NCI-H526 (cell line): Measurements from ENCODE around the gene OCA2.

ENCODE experiments used
- DNase-seq, 2 experiments: peaks; one replicate each; lab custom pipeline; 2025; lab: John Stamatoyannopoulos, UW

The OCA2 gene

GRCh38 chr15:28078191-28078719, 20.9 kb downstream of the OCA2 start:
- no peak for DNase-seq

GRCh38 chr15:28075573-28075972, 23.5 kb downstream of the OCA2 start:
- no peak for DNase-seq

DNA sequence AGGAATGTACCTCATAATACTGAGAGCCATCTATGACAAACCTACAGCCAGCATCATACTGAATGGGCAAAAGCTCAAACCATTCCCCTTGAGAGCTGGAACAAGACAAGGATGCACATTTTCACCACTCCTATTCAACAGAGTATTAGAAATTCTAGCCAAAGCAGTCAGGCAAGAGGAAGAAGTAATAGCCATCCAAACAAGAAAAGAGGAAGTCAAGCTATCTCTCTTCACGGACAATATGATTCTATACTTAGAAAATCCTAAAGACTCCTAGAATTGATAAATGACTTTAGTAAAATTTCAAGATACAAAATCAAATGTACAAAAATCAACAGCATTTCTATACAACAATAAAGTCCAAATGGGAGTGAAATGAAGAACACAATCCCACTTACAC, 30.2 kb downstream of the OCA2 start:
- no peak for DNase-seq

DNA sequence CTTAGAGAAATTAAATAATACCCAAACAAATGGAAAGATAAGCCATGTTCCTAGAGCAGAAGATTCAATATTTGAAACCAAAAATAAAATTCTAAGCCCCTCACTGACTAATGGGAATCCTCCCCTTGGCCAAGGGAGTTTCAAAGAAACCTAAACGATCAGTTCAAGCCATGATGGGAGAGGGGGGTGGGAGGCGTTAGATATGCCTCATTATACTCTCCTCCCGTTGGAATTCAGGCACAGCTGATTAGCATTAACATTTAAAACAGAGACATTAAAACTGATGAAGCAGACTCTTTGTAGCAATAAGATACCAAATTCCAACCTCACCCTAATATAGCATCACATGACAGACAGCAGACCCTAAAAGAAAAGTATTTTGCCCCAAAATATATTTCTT, 32.9 kb downstream of the OCA2 start:
- no peak for DNase-seq

DNA sequence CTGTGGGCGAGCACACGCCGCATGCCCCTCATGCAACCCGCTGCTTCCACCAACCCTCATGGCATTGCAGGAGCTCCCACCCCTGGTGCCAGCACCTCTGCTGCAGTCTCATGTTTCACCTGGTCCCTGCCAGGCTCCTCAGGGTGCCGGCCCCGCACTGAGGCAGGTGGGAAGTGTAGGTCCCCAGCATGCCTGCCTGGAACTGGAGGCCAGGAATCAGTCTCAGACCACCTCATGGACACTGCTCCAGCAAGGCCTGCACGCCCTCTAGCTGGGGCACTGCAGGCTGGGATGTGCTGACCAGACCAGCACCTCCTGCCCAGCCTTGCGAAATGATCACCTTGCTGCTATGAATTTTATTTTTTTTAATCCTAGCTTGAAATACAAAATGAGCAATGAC, 39.1 kb downstream of the OCA2 start:
- no peak for DNase-seq

- DNase-seq, result no peak
Measured at GRCh38 chr15:28058082-28058481, 41.0 kb downstream of the OCA2 start.

GRCh38 chr15:28051955-28052633, 47.0 kb downstream of the OCA2 start:
- DNase-seq, result no peak

DNA sequence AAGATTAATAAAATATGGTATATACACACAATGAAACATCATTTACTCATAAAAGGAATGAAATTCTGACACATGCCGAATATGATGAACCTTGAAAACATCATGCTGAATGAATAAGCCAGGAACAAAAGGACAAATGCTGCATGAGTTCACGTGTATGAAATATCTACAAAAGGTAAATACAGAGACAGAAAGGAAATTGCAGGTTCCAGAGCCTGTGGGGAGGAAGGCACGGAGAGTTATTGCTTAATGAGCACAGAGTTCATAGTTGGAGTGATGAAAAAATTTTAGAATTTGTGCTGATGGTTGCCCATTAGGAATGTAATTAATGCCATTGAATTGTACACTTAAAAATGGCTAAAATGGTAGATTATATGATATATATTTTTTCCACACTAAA, 49.5 kb downstream of the OCA2 start:
- DNase-seq, result no peak

DNA sequence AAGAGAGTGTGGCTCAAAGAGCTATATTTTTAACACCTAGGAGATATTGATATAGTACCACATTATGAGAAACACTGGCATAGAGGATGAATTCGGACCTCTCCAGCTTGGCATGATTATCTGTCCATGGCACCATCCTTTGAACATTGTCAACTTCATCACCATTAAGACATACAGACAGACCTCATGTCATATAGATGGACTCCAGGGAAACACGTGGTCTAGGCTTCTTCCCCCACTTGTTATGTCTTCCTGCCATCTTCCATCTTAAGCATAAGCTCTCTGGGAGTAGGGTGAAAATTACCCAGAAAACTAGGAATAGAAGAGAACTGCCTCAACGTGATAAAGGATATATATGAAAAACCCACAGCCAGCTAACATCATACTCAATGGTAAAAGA, 51.8 kb downstream of the OCA2 start:
- DNase-seq, result no peak

GRCh38 chr15:28044121-28044672, 54.9 kb downstream of the OCA2 start:
- DNase-seq, result no peak

DNA sequence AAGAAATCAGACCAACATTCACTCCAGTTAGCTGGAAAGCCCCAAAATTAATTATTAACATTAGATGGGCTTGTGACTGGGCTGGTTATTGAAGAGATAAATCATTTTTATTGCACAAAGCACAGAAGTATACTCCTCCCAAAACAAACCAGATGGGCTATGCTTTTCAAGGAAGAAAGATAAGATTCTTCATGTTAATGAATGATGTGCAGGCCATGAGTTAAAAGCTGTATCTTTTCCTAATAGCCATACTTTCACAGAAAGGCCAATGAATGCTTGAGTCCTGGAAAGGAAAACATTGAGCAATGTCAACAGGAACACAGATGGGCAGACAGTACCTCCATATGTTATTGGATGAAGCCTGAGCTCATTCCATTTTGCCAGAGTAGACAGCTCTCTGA, 55.4 kb downstream of the OCA2 start:
- no peak for DNase-seq

DNA sequence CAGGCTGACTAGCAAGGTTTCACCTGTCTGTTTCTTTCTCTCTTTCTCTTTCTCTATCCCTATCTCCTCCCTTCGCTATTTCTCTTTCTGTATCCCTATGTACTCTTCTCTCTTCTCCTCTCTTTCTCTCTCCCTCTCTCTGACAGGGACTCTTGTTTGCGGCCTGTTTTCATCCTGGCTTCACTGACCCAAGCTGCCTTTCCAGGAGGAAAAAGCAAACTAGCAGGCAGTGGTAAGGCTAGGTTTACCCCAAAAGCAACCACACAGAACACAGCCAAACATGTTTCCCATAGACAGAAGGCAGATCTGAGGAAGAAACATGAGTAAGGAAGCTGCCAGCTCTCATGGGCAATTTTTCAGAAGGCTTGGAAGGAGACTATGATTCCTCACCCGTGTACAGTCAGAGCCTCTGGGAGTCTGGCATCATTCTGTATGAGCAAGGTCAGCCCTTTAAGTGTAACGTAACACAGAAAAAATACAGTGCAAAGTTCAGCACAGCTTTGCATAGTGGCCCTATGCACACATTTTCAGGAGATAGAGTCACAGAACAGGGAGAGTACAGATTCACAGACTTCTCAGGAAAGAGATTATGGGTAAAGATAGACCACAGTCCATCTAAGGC, 61.0 kb downstream of the OCA2 start:
- DNase-seq, result peak; percentile 18 to 54

DNA sequence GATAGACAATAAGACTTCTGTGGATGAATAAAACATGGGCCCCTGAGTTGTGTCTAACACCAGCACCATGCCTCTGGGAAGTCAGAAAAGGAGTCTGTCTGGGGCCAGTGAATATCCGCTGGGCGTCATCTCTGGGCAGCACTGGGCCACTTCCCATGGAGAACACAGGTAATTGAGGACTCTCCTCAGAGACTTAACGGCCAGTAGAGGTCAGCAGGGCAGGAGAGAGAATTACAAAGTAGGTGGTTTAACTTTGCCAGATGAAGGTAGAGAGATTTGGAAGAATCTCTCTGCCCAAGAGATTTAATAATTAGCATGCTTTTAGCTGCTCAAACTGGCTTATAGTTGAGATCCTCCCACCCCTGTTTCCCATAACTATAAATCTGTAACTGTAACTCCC, 65.7 kb downstream of the OCA2 start:
- DNase-seq, result no peak

GRCh38 chr15:28030801-28031200, 68.3 kb downstream of the OCA2 start:
- no peak for DNase-seq

GRCh38 chr15:28027714-28028076, 71.4 kb downstream of the OCA2 start:
- no peak for DNase-seq

DNA sequence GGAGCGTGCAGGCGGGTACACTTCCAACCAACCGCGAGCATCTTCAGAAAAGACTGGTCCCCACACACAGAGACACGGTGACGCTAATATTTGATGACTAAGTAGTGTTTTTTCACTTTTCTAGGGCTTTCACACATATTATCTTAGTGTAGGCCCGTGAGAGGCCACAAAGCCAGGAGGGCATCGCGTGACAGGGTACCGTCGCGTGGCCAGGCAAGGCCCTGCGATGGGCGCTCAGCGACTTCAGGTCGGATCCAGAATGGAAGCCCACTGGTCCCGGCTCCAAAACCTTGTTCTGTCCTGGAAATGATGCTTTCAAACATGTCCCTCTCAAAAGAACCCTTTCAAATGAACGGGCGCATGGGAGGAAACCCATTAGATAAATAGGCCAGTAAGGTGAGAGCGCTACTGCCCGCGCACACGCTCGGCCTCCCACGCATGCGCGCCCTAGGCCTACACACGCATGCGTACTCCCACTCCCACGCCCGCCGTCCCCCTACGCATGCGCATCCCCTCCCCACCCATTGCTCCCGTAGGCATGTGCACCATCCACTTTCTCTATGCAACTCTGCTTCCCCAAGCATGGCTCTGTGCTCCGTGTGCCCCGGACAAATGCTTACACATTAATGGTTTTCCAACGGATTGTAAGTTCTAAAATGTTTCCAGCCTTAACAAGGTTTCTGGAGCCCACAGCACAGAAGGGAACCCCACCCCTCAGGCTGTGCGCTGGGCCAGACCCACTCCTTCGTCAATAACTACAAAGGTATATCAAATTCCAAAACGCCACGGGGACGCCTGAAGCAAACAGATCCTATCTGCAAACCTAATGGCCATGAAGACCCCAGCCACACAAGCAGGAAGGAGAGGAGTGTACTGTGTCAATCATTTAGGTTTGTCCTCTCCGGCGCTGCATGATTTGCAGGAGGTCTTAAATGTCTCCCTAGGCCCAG, 72.1 kb downstream of the OCA2 start:
- no peak for DNase-seq

DNA sequence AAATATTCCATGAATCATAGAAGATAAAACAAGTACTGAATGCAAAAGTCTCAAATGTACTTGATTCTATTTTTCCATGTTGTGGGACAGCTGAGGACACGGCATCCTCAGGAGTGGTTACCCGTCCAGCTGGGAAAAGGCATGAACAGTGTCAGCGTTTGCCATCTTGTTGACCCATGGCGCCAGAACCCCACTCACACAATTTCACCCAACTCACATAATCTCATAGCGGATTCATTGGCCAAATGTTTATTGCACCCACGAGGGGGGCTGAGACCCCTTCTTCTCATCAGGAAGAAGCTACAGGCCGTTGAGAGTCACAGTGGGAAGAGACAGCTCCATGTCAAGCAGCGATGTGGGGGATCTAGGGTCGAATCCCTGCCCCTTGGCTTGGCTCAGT, 72.9 kb downstream of the OCA2 start:
- DNase-seq, result no peak

- DNase-seq, result no peak
Measured at GRCh38 chr15:28025413-28025812, 73.7 kb downstream of the OCA2 start.

DNA sequence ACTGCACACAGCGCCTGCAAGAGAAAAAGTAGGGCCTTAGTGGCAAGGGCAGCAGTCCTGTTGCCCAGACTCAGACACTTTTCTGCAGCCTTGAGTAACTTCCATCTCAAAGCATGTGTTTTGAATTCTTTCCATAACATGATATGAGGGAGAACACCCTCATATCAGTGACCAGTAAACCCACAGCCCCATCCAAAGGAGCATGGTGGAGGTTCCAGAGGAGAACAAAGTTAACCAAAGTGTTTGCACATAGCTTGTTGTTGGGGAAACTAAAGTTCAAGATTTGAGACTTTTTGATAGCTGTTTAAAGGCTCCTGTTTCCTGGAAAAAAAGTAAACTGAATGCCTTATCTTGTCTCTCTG, 74.2 kb downstream of the OCA2 start:
- no peak for DNase-seq

DNA sequence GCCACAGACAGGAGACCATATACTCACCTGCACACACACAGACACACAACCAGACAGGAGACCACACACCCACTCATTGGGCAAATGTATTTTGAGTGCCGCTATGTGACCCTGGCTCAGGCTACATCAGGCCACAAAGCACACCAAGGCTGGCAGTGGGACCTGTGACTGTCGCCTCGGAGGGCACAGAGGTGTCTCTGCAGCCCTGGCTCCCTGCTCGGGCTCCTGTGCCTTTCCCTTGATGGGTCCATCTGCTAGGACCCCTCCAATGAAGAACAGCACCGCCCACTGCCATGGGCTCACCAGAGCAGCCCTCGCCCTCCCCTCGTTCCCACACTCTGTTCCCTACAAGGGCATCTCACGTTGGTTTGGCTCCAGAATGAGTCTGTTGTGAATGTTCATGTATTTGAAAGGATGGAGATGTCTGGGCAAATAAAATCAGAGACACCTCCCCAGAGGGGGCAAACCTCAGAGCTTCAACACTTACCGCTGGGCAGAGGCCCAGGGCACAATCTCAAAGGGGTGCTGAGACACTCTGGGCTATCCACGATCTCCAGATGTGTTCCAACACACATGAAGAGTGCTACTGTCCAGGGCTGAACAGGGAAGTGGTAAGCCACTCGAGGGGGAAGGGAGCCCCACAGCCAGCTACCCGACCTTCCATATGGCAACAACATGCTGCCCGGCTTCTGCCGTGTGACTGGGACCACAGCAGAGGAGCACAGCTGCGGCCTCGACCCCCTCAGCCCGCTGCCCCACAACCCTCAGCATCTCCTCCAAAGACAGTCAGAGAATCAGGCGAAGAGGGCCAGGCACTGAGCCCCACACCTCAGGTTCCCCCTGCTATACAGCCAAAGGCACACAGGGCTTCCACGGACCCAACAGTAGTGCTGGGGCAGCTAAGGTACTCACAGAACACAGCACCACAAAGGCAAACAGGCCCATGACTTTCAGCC, 74.9 kb downstream of the OCA2 start:
- no peak for DNase-seq

DNA sequence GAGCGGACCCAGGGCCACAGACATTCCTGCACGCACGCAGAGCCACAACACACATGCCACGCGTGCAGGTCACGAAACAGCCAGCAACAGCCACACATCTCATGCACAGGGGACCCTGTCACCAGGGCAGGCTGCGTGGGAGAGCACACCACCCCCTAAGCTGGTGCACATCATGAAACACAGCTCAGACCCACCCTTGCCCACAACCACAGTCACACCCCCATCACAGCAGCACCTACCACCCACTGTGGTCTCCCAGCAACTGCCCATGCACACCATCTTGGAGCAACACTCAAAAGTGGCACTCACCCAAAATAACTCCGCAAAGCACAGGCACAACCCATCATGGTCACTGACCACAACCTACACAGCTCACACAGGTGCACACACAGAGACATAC, 75.7 kb downstream of the OCA2 start:
- no peak for DNase-seq
